Loucy (cell line): ENCODE results near the gene CHD9NB.
"Not testable (repeated sequence)": the region's sequence is repeated elsewhere in the genome, so short reads cannot be mapped to it uniquely, and the experiment has no call there.

Experiments
- H2AFZ ChIP-seq: fragments of 200-600 bp; sonication (generic); 2 replicates; pipeline ENCODE4 v1.6.0; 2016; ENCODE audit warnings: antibody characterized with exemption, mild to moderate bottlenecking, low read length, moderate library complexity
- H3F3A ChIP-seq: fragments of 200-600 bp; 2 replicates; pipeline ENCODE4 v1.6.0; 2016; ENCODE audit warnings: antibody characterized with exemption, low read depth, mild to moderate bottlenecking
- H3K27me3 ChIP-seq: fragments of 200-600 bp; sonication (generic); 2 replicates; pipeline ENCODE4 v1.6.1; 2014; ENCODE audit warnings: low read length, mild to moderate bottlenecking; ENCODE audit not compliant: insufficient read depth, poor library complexity, severe bottlenecking
- H3K36me3 ChIP-seq: fragments of 200-600 bp; sonication (generic); 2 replicates; pipeline ENCODE4 v1.6.1; 2016; ENCODE audit warnings: low read length; ENCODE audit not compliant: insufficient read depth
- H3K4me1 ChIP-seq: fragments of 200-600 bp; sonication (generic); 2 replicates; pipeline ENCODE4 v1.5.1; 2014; ENCODE audit warnings: low read length, mild to moderate bottlenecking; ENCODE audit not compliant: insufficient read depth, poor library complexity, severe bottlenecking
- H3K4me2 ChIP-seq: fragments of 200-600 bp; sonication (generic); 2 replicates; pipeline ENCODE4 v1.6.0; 2014; ENCODE audit warnings: antibody characterized with exemption, low read length, low read depth, mild to moderate bottlenecking; ENCODE audit not compliant: poor library complexity, severe bottlenecking
- H3K4me3 ChIP-seq: fragments of 200-600 bp; sonication (generic); 2 replicates; pipeline ENCODE4 v1.5.1; 2014; ENCODE audit warnings: low read length, mild to moderate bottlenecking, mixed read lengths; ENCODE audit not compliant: poor library complexity, severe bottlenecking
- H3K79me2 ChIP-seq: fragments of 200-600 bp; sonication (generic); 2 replicates; pipeline ENCODE4 v1.6.1; 2014; ENCODE audit warnings: low read length; ENCODE audit not compliant: insufficient read depth
- H3K9ac ChIP-seq: fragments of 200-600 bp; sonication (generic); 2 replicates; pipeline ENCODE4 v1.6.0; 2014; ENCODE audit warnings: mild to moderate bottlenecking, low read depth, low read length, moderate library complexity; ENCODE audit not compliant: poor library complexity, severe bottlenecking
- H3K9me2 ChIP-seq: fragments of 200-600 bp; sonication (generic); replicated peaks from 2 replicates; pipeline ENCODE4 v1.6.1; 2016; ENCODE audit warnings: low read depth, low read length, mixed read lengths
- H3K9me3 ChIP-seq: fragments of 200-600 bp; sonication (generic); 2 replicates; pipeline ENCODE4 v1.6.1; 2014; ENCODE audit warnings: mild to moderate bottlenecking, antibody characterized with exemption, low read length, low read depth; ENCODE audit not compliant: insufficient read depth
- H4K20me1 ChIP-seq: fragments of 200-600 bp; sonication (generic); 2 replicates; pipeline ENCODE4 v1.6.0; 2014; ENCODE audit warnings: antibody characterized with exemption, low read length, mild to moderate bottlenecking; ENCODE audit not compliant: insufficient read depth, poor library complexity, severe bottlenecking
- CTCF ChIP-seq: fragments of 200-600 bp; sonication (generic); conservative IDR thresholded peaks from 2 replicates; pipeline ENCODE4 v1.5.1; 2014; ENCODE audit warnings: mild to moderate bottlenecking, antibody characterized with exemption, low read length
- EZH2phosphoT487 ChIP-seq: fragments of 200-600 bp; IDR thresholded peaks from 2 replicates; pipeline ENCODE4 v1.6.1; 2018; ENCODE audit warnings: antibody characterized with exemption, mild to moderate bottlenecking, moderate library complexity, borderline replicate concordance

CHD9NB gene

GRCh38 chr16:53041320-53042051 is 11.2 kb downstream of the CHD9NB start:
- Histone ChIP-seq H4K20me1 (no peaks in the 10 kb centered on the region), H2AFZ (peak overlapping the region; percentile 54), H3K4me1 (peaks cover 10% of the 10 kb centered on the region), H3K79me2 (no peaks in the 10 kb centered on the region), H3K36me3 (no peaks in the 10 kb centered on the region), H3K9me3 (no peaks in the 10 kb centered on the region), H3K9me2 (no peaks in the 10 kb centered on the region), H3K9ac (peak overlapping the region; percentile 5), H3K4me2 (peak overlapping the region; percentile 18), H3F3A (no peaks in the 10 kb centered on the region), H3K4me3 (no peak overlapping the region), H3K27me3 (no peaks in the 10 kb centered on the region)
- TF ChIP-seq EZH2phosphoT487: no peak
- TF ChIP-seq CTCF: no peak

GRCh38 chr16:53040788-53041187 is 11.9 kb downstream of the CHD9NB start:
- Histone ChIP-seq H3K4me3 (no peak overlapping the region), H2AFZ (no peak overlapping the region)

GRCh38 chr16:53036711-53037110 is 16.0 kb downstream of the CHD9NB start:
- not testable (repeated sequence) for H2AFZ ChIP-seq, H3K9me2 ChIP-seq, H3K4me3 ChIP-seq, H3K79me2 ChIP-seq, H3K4me1 ChIP-seq, H3K36me3 ChIP-seq, H3K27me3 ChIP-seq, H3K9ac ChIP-seq, H3K4me2 ChIP-seq, H3F3A ChIP-seq, H3K9me3 ChIP-seq, H4K20me1 ChIP-seq

More at GRCh38 chr16:53040788-53041187, 11.9 kb downstream of the CHD9NB start:
- Histone ChIP-seq H3F3A (no peaks in the 10 kb centered on the region), H3K9ac (no peak overlapping the region), H3K4me1 (peaks cover 10% of the 10 kb centered on the region), H3K9me3 (no peaks in the 10 kb centered on the region), H4K20me1 (no peaks in the 10 kb centered on the region), H3K4me2 (no peak overlapping the region), H3K9me2 (no peaks in the 10 kb centered on the region), H3K79me2 (no peaks in the 10 kb centered on the region), H3K36me3 (no peaks in the 10 kb centered on the region), H3K27me3 (no peaks in the 10 kb centered on the region)
- TF ChIP-seq EZH2phosphoT487 (no peak), CTCF (no peak)

GRCh38 chr16:53036066-53036465 is 16.6 kb downstream of the CHD9NB start:
- no peaks in the 10 kb centered on the region for H4K20me1 ChIP-seq
- H3K4me1 ChIP-seq: no peaks in the 10 kb centered on the region
- H3K4me2 ChIP-seq: no peak overlapping the region
- H3K9ac ChIP-seq: no peak overlapping the region
- no peaks in the 10 kb centered on the region for H3K79me2 ChIP-seq
- no peaks in the 10 kb centered on the region for H3F3A ChIP-seq
- H3K27me3 ChIP-seq: no peaks in the 10 kb centered on the region
- TF ChIP-seq CTCF: no peak
- no peak for TF ChIP-seq EZH2phosphoT487
- no peak overlapping the region for H3K4me3 ChIP-seq
- H3K9me3 ChIP-seq: no peaks in the 10 kb centered on the region; the same call in 1 of the 2 replicates
- H3K9me2 ChIP-seq: no peaks in the 10 kb centered on the region
- H2AFZ ChIP-seq: no peak overlapping the region
- H3K36me3 ChIP-seq: no peaks in the 10 kb centered on the region
